ENCODE results near the gene CT55. TPM values are rescaled to one million over a fixed set of nuclear protein-coding genes. Genes with fewer than 3 reads are reported as not detected.
"Not testable (repeated sequence)": the region's sequence is repeated elsewhere in the genome, so short reads cannot be mapped to it uniquely, and the experiment has no call there.

The CT55 gene
- total and polyA plus RNA-seq, 2 of the 8 experiments (the other 6 are each of a cell fraction or from before 2014, with no cell fraction given) = 0.15 TPM; not detected in 1

GRCh38 chrX:135154688-135155087 is 16.5 kb downstream of the CT55 start:
- H3K4me1 ChIP-seq (replicated peaks in 1 of 4; ENCODE audit: control insufficient read depth in 3 of 4, insufficient read depth in 4 of 4, low read length in 3 of 4); H4K91ac ChIP-seq (replicated peaks; ENCODE audit: insufficient read length, low read length); H3K23ac ChIP-seq (ENCODE audit: insufficient read length); H4K5ac ChIP-seq (ENCODE audit: insufficient read length, low read depth, low read length); H2BK120ac ChIP-seq (replicated peaks; ENCODE audit: low read depth, low read length); H4K20me1 ChIP-seq (replicated peaks in 1 of 2; ENCODE audit: control insufficient read depth in 1 of 2, insufficient read depth in 2 of 2, low read length in 2 of 2); H2BK20ac ChIP-seq (ENCODE audit: low read length); H3K4me2 ChIP-seq (ENCODE audit: insufficient read depth in 1 of 2, low read depth in 2 of 2, low read length in 2 of 2); H3K4me3 ChIP-seq (ENCODE audit: extremely low read depth in 1 of 4, insufficient read depth in 2 of 4, low read depth in 3 of 4, low read length in 4 of 4); H3K4ac ChIP-seq (replicated peaks; ENCODE audit: insufficient read length, low read depth, low read length); H2BK15ac ChIP-seq (ENCODE audit: low read length); CTCF ChIA-PET (ENCODE audit: partially characterized antibody); H3K14ac ChIP-seq (ENCODE audit: insufficient read length); POLR2A ChIA-PET (ENCODE audit: partially characterized antibody); H3K23me2 ChIP-seq (ENCODE audit: low read depth, low read length); H3K27me3 ChIP-seq (replicated peaks in 1 of 4; ENCODE audit: control insufficient read depth in 3 of 4, extremely low read depth in 1 of 4, insufficient read depth in 3 of 4, low read length in 3 of 4); H2AK5ac ChIP-seq (ENCODE audit: low read depth, low read length); FAIRE-seq; H2BK12ac ChIP-seq (ENCODE audit: low read depth, low read length); H3K9ac ChIP-seq (replicated peaks in 1 of 4; ENCODE audit: extremely low read depth in 1 of 4, low read depth in 3 of 4, low read length in 3 of 4); H3K36me3 ChIP-seq (ENCODE audit: control insufficient read depth in 2 of 4, insufficient read depth in 4 of 4, low read length in 3 of 4); H2AFZ ChIP-seq (ENCODE audit: low read length); H3K27ac ChIP-seq (ENCODE audit: low read depth, low read length); H3K18ac ChIP-seq (ENCODE audit: extremely low read depth, low read length); H3K79me1 ChIP-seq (ENCODE audit: low read depth, low read length); H2BK5ac ChIP-seq (ENCODE audit: low read depth, low read length); H3K56ac ChIP-seq (replicated peaks; ENCODE audit: insufficient read length, low read depth, low read length); H4K8ac ChIP-seq (ENCODE audit: extremely low read depth, insufficient read depth, low read length); H3K9me3 ChIP-seq (ENCODE audit: insufficient read depth in 2 of 2, low read depth in 1 of 2, low read length in 1 of 2); DNase-seq (ENCODE audit: low read depth in 1 of 2, low spot score in 2 of 2); H3K79me2 ChIP-seq (ENCODE audit: control insufficient read depth in 1 of 2, insufficient read depth in 2 of 2, low read length in 2 of 2): not testable (repeated sequence)
- no CpG with 5 or more reads among the region's 3 CpGs for WGBS, 2 experiments (ENCODE audit: extremely low coverage in 1 of 2, insufficient coverage in 1 of 2, insufficient read length in 1 of 2, insufficient replicate concordance in 2 of 2, low coverage in 1 of 2, low lambda C conversion rate in 2 of 2, missing lambda C conversion rate in 1 of 2)

DNA sequence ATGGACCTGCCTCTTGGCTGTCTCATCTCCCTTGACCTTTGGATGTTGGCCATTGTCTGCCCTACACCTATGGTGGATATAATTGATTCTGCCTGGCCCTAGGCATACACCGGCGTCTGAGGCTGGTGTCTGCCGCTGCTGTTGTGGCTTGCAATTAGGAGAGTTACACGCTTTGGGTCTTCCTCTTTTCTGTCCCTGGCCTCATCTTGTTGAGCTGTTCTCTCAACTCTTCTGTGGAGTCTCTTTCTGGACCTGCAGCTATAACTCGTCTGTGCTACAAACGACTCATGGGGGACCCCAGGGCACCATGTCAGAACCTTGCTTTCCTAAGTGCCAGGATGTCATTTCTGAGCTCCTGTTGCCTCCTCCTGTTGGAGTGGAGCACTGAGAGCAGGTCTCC is 45.1 kb downstream of the CT55 start:
- FAIRE-seq = peak; percentile 52
- H3K36me3 ChIP-seq (ENCODE audit: control insufficient read depth in 2 of 4, insufficient read depth in 4 of 4, low read length in 3 of 4); H3K14ac ChIP-seq (ENCODE audit: insufficient read length); H2AK5ac ChIP-seq (ENCODE audit: low read depth, low read length); H4K91ac ChIP-seq (replicated peaks; ENCODE audit: insufficient read length, low read length); H3K27me3 ChIP-seq (replicated peaks in 1 of 4; ENCODE audit: control insufficient read depth in 3 of 4, extremely low read depth in 1 of 4, insufficient read depth in 3 of 4, low read length in 3 of 4); POLR2A ChIA-PET (ENCODE audit: partially characterized antibody); H3K27ac ChIP-seq (ENCODE audit: low read depth, low read length); H3K9me3 ChIP-seq (ENCODE audit: insufficient read depth in 2 of 2, low read depth in 1 of 2, low read length in 1 of 2); H3K79me1 ChIP-seq (ENCODE audit: low read depth, low read length); H2BK120ac ChIP-seq (replicated peaks; ENCODE audit: low read depth, low read length); H3K79me2 ChIP-seq (ENCODE audit: control insufficient read depth in 1 of 2, insufficient read depth in 2 of 2, low read length in 2 of 2); H2BK15ac ChIP-seq (ENCODE audit: low read length); H3K9ac ChIP-seq (replicated peaks in 1 of 4; ENCODE audit: extremely low read depth in 1 of 4, low read depth in 3 of 4, low read length in 3 of 4); H2BK5ac ChIP-seq (ENCODE audit: low read depth, low read length); H3K4me1 ChIP-seq (replicated peaks in 1 of 4; ENCODE audit: control insufficient read depth in 3 of 4, insufficient read depth in 4 of 4, low read length in 3 of 4); H3K4ac ChIP-seq (replicated peaks; ENCODE audit: insufficient read length, low read depth, low read length); CTCF ChIA-PET (ENCODE audit: partially characterized antibody); H2BK12ac ChIP-seq (ENCODE audit: low read depth, low read length); H4K5ac ChIP-seq (ENCODE audit: insufficient read length, low read depth, low read length); H3K18ac ChIP-seq (ENCODE audit: extremely low read depth, low read length); H4K20me1 ChIP-seq (replicated peaks in 1 of 2; ENCODE audit: control insufficient read depth in 1 of 2, insufficient read depth in 2 of 2, low read length in 2 of 2); H2AFZ ChIP-seq (ENCODE audit: low read length); H3K23ac ChIP-seq (ENCODE audit: insufficient read length); H3K56ac ChIP-seq (replicated peaks; ENCODE audit: insufficient read length, low read depth, low read length); H4K8ac ChIP-seq (ENCODE audit: extremely low read depth, insufficient read depth, low read length); H3K4me2 ChIP-seq (ENCODE audit: insufficient read depth in 1 of 2, low read depth in 2 of 2, low read length in 2 of 2); H3K23me2 ChIP-seq (ENCODE audit: low read depth, low read length); H2BK20ac ChIP-seq (ENCODE audit: low read length); H3K4me3 ChIP-seq (ENCODE audit: extremely low read depth in 1 of 4, insufficient read depth in 2 of 4, low read depth in 3 of 4, low read length in 4 of 4); DNase-seq (ENCODE audit: low read depth in 1 of 2, low spot score in 2 of 2): not testable (repeated sequence)
- no CpG with 5 or more reads among the region's 6 CpGs for WGBS, 2 experiments (ENCODE audit: extremely low coverage in 1 of 2, insufficient coverage in 1 of 2, insufficient read length in 1 of 2, insufficient replicate concordance in 2 of 2, low coverage in 1 of 2, low lambda C conversion rate in 2 of 2, missing lambda C conversion rate in 1 of 2)
